T47D (cell line): ENCODE results near the gene ZNF280C.
A peak's percentile ranks its signal among the peaks of the same experiment; 100 is the strongest.
"Not testable (repeated sequence)": the region's sequence is repeated elsewhere in the genome, so short reads cannot be mapped to it uniquely, and the experiment has no call there.

Experiments
- DNase-seq, 2 experiments: peaks; one replicate each; pipeline versions ENCODE4 v3.0.0 to v3.0.0-alpha.2; 2011 to 2012; ENCODE audit warnings: low read depth in 1 of 2, low spot score in 1 of 2
- JUND ChIP-seq: IDR thresholded peaks from 2 replicates; pipeline ENCODE4 v1.6.1; 2012; ENCODE audit warnings: low read depth
- in situ Hi-C: cut with HindIII; loops from 2 replicates; pipeline ENCODE4 v1.10.0; 2016; ENCODE audit warnings: low sequenced_read_pairs, low pct_unique_long_range_greater_than_20kb

The ZNF280C gene

DNA sequence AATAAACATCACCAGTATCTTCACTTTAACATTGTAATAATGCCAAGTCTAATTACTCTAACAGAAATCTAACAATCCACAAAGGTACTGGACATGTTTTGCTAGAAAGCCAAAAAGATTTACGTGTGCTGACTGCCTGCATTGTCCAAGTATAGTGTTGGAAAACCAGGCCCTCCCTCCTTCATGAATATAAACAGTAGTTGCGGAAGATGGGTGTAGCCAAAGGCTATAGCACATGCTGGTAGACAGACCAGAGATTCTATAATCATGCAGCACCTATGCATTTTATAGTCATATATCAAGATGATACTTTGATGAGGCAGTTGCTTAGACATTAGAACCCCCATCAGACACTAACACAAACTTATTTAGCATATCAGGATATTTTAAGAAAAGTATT, 22.6 kb downstream of the ZNF280C start:
- no peak for TF ChIP-seq JUND
- no peak for DNase-seq
- in situ Hi-C loops, result no loop called here

DNA sequence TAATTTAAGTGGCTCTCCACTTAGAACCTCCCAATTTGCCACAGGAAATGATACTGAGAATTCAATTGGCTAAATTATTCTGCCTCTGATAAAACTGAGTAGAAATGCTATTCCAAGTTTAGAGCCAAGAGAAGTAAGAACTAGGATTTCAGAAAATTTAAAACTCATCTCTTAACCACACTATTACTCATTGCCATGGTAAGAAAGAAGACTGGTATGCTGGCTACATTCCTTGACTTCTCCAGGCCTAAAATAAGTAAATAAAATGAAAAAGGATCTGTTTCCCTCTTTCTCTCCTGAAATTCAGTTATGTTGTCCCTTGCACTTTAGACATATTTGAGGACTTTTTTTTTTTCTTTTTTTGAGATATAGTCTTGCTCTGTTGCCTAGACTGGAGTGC, 23.3 kb downstream of the ZNF280C start:
- DNase-seq, result no peak
- in situ Hi-C loops, result no loop called here

DNA sequence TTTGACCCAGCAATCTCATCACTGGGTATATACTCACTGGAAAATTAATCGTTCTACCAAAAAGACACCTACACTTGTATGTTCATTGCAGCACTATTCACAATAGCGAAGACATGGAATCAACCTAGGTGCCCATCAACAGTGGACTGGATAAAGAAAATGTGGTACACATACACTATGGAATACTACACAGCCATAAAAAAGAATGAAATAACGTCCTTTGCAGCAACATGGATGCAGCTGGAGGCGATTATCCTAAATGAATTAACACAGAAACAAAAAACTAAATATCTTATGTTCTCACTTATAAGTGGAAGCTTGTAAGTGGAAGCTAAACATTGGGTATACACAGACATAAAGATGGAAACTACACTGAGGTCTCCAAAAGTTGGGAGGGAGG, 37.5 kb downstream of the ZNF280C start:
- DNase-seq, in situ Hi-C loops: not testable (repeated sequence)

More for the DNA sequence above, 23.3 kb downstream of the ZNF280C start:
- TF ChIP-seq JUND, result no peak

DNA sequence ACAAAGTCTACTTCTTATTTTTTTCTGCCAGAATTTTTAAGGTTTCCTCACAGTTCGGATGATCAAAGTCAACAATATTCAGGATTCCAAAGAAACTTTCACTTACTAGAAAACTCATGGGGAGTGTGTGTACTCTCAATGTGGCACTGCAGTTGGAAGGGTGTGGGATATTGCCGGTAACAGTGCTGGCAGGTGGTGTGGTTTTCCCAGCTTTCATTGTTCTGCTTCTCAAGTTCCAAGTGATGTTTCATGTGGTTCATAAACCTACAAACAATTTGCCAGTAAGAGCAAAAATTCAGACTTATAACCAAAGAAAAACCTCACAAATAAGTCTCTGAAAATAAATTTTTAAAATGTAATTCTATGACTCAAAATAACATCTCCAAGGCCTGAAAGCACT, 39.8 kb downstream of the ZNF280C start:
- DNase-seq, result no peak
- no peak for TF ChIP-seq JUND
- in situ Hi-C loops, result no loop called here

DNA sequence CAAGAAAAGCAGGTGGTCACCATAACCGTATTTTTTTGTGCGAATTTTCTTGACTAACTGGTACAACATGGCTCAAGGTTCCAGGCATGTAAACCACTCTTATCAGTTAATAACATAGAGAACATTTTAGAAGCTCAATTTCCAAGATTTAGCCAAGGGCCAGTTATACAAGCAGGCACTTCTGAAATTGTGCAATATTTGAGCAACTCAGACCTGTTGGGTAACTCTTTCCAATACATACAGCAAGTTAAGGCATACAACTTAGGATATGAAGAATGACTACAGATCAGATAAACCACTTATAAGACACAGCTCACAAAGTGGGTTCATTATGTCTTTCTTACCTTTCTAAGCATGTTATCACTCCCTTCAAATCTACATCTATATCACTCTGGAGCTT, 43.9 kb downstream of the ZNF280C start:
- no peak for TF ChIP-seq JUND
- in situ Hi-C loops, result no loop called here
- DNase-seq, result peak in 1 of 2 experiments; percentile 59

DNA sequence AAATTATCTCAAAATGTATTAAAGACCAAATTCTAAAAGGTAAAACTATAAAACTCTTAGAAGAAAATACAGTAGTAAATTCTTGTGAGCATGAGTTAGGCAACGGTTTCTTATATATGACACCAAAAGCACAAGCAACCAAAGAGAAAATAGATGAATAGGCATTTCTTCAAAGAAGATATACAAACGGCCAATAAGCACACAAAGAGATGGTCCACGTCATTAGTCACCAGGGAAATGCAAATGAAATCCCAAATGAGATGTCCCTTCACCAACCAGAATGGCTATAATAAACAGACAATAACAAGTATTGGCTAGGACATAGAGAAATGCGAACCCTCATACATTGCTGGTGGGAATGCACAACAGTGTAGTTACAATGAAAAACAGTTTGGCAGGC, 52.4 kb downstream of the ZNF280C start:
- in situ Hi-C loops, result no loop called here
- peak in 1 of 2 experiments; percentile 49 for DNase-seq
- TF ChIP-seq JUND, result no peak

DNA sequence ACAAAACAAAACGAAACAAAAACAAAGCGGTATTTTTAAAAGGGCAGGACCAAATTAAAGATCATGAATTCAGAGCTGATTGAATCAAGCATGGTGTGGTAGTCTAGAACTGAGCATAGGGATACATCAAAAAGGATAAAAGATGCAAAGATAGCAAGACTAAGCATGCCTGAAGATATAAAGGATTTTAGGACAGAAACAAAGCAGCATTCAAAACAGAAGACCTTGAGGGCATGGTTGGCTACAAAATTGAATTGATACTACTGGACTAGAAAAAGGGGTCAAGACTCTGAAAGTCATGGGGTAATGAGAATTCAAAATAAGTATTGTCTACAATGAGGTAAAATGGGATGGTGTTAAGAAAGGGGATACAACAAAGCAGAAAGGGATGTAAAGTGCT, 55.3 kb downstream of the ZNF280C start:
- in situ Hi-C loops, result no loop called here
- no peak for DNase-seq
- no peak for TF ChIP-seq JUND

DNA sequence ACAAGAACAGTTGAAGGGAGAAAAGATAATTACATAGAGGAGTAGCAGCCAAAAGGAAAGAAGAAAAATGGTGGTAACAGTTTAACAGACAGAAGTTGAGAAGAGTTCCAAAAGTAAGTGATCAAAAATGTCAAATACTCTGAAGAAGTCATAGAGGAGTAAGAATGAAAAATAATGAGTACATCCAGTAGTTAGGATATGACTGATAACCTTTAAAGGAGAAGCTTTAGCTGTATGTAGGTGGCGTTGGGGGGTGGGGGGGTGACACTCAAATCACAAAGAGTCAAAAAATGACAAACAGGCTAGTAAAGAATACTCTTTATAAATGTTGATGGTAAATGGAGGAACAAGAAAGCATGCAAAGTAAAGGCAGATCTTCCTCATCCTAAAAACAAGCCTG, 56.3 kb downstream of the ZNF280C start:
- DNase-seq, result no peak
- no peak for TF ChIP-seq JUND
- in situ Hi-C loops, result no loop called here

DNA sequence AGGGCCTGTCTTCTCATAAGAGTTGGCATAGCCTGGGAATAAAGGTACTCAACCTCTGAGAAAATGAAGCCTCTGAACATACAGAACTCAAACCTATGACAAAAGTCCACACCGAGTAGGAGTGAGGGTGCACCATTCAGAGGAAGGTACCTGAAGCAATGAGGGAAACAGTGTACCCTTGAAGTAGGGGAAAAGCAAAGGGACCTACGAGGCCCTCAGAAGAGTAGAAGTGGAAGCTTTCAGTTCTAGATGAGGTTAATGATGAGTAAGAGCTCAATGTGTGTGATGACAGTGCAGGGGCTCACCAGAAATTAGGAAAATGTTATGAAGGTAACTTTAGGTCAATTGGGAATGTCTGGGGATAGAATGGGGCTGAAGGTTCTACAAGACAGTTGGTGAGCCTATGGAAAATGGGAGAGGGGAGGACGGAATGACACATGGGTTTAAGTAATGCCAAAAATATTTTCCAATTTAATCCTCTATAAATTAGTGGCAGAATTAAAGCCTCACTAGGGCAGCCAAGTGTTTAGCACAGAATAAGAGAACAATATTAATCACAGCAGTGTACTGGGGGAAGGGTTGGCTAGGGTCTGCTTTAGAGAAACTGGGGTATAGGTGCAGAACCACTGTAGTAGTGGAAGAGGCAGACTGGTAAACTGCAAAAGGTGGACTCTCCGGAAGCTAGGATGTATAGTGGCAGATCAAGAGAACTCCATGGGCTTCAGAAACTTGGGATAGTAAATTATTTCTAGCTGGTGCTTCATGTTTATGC, 57.1 kb downstream of the ZNF280C start:
- in situ Hi-C loops, result no loop called here
- no peak for TF ChIP-seq JUND
- DNase-seq, result no peak

DNA sequence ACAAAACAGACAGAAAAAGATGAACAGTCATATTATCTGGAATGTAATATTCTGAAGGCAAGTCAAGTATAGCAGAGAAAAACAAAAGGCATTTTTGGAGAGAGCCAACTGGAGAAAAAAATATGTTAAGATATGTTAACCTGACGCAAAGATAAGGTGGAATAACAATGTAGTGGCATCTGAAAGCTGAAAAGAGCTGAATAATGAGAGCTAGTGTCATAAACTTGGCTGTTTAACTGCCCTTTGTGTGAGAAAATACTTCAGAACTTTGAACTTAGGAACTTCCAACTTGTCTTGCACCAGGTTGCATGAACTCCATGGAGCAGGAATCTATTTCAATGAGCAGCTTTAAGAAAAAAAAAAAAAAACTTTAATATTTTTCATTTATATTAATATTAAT, 64.1 kb downstream of the ZNF280C start:
- in situ Hi-C loops, result no loop called here
- DNase-seq, result no peak
- TF ChIP-seq JUND, result no peak

DNA sequence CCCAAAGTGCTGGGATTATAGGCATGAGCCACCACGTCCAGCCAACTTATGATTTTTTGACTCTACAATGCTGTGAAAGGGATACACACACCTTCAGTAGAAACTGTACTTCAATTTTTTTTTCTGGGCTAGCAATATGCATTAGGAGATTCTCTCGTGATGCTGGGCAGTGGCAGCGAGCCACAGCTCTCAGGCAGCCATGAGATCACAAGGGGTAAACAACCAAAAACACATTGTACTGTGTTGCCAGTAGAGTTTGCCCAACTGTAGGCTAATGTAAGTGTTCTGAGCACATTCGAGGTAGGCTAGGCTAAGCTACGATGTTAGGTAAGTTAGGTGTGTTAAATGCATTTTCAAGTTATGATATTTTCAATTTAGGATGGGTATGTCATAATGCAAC, 71.2 kb downstream of the ZNF280C start:
- in situ Hi-C loops, result no loop called here
- DNase-seq, result no peak

DNA sequence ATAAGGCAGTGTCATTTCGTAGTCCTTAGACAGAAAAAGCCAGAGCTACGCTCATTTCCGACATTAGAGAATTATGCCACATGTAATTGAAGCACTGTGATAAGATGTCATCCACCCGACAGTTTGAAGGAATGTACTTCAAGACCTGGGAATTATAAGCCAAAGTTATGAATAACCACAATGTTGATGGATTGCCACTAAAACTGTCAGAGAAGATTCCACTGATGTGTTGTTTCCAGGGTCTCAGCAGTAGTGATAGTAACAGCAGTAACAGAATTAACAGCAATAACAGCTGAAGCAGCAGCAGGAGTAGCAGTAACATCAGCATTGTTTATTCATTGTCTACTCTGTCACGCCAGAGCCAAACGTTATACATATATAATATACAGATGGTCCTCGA, 72.2 kb downstream of the ZNF280C start:
- in situ Hi-C loops, result no loop called here
- DNase-seq, result no peak

More for the DNA sequence above, 71.2 kb downstream of the ZNF280C start:
- TF ChIP-seq JUND, result no peak

DNA sequence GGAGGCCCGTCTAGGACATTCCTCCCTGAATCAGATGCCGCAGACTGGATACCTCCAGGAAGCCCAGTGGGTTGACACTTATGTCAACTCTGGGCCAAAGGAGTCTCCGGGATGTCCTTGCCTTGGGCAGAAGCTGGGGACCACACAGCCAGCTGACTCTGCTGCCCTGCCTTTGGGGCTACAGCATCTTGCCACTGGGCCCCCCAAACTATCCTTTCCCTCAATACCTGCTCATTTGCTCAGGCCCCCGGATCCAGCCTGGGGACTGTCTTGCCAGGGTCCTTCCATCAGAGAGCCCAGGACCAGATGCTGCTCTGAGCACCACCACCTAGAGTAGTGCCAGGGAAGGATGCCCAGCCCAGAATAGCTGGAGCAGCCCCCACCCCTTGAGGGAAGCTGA, 77.9 kb downstream of the ZNF280C start:
- in situ Hi-C loops, result no loop called here
- no peak for TF ChIP-seq JUND

More for the DNA sequence above, 72.2 kb downstream of the ZNF280C start:
- no peak for TF ChIP-seq JUND

DNA sequence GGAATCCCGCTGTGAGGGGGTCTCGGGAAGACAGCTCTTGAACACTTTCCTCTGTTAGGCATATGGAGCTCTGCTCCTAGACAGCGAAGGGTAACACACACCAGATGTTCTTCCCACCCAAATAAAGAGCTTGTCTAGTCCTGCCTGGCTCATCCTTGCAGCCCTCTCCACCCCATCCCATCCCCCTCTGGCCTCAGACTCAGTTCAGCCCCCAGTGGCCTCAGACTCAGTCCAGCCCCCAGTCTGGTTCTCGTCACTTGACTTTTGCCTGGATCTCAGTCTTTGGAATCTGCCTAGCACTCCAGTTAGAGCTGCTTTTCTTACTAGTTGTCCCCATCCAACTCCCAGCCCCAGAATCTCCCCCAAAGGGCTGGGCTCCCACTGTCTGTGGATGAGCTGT, 82.0 kb downstream of the ZNF280C start:
- no peak for DNase-seq
- in situ Hi-C loops, result no loop called here
- no peak for TF ChIP-seq JUND

More for the DNA sequence above, 77.9 kb downstream of the ZNF280C start:
- no peak for DNase-seq

DNA sequence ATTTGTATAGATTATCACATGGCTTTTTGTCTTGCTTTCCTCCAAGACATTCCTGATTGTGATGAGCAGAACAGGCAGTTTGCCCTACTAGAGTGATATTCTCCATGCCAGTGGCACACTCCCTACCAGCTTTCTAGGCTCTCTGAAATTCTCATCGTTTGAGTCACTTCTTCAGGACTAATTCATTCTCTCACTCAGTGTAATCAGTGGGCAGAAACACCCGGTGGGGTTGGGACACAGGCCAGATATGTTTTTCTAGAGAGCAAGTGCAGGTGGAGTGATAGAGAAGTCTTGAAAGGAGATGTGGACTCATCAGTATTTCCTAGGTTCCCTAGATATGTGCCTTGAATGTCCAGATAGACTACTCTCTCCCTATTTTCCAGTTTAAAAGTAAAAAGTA, 83.8 kb downstream of the ZNF280C start:
- TF ChIP-seq JUND, result no peak
- in situ Hi-C loops, result no loop called here
- DNase-seq, result no peak
